Mesenchymal stem cell (in vitro differentiated cells and primary cell): Measurements from ENCODE around the gene UAP1L1.

Experiments used
- DNase-seq: peaks from one replicate; pipeline ENCODE4 v3.0.0-alpha.2; 2013
- H2AFZ ChIP-seq: one replicate; pipeline ENCODE4 v1.6.1; 2013; ENCODE audit warnings: low read depth, mild to moderate bottlenecking, control low read depth, inconsistent platforms, low read length, moderate library complexity
- H2AK5ac ChIP-seq: 2 replicates; pipeline ENCODE4 v1.6.1; 2013; ENCODE audit warnings: low read length, moderate library complexity, mild to moderate bottlenecking, inconsistent platforms; ENCODE audit not compliant: severe bottlenecking
- H2BK120ac ChIP-seq: one replicate; pipeline ENCODE4 v1.6.1; 2013; ENCODE audit warnings: low read depth, mild to moderate bottlenecking, inconsistent platforms, low read length, moderate library complexity
- H2BK12ac ChIP-seq, 2 experiments: one replicate each; pipeline ENCODE4 v1.6.1; 2013; ENCODE audit warnings: inconsistent platforms in 2 of 2, low read length in 2 of 2, mild to moderate bottlenecking in 2 of 2, moderate library complexity in 2 of 2, control low read depth in 1 of 2
- H2BK15ac ChIP-seq: one replicate; pipeline ENCODE4 v1.6.1; 2013; ENCODE audit warnings: mild to moderate bottlenecking, low read depth, inconsistent platforms; ENCODE audit not compliant: poor library complexity, severe bottlenecking
- H2BK5ac ChIP-seq: 2 replicates; pipeline ENCODE4 v1.6.1; 2013; ENCODE audit warnings: low read depth, mild to moderate bottlenecking, low read length, control low read depth, inconsistent platforms; ENCODE audit not compliant: poor library complexity, severe bottlenecking
- H3K14ac ChIP-seq, 2 experiments: one replicate each; pipeline ENCODE4 v1.6.1; 2013; ENCODE audit warnings: inconsistent platforms in 2 of 2, low read length in 2 of 2, control low read depth in 1 of 2, mild to moderate bottlenecking in 1 of 2, moderate library complexity in 1 of 2
- H3K18ac ChIP-seq, 2 experiments: one replicate each; pipeline ENCODE4 v1.6.1; 2013; ENCODE audit warnings: inconsistent platforms in 2 of 2, low read length in 2 of 2, control low read depth in 1 of 2, low read depth in 1 of 2, mild to moderate bottlenecking in 1 of 2
- H3K23ac ChIP-seq, 2 experiments: one replicate each; pipeline ENCODE4 v1.6.1; 2013; ENCODE audit warnings: inconsistent platforms in 2 of 2, low read length in 2 of 2, mild to moderate bottlenecking in 2 of 2, moderate library complexity in 2 of 2, control low read depth in 1 of 2
- H3K27ac ChIP-seq: 2 replicates; pipeline ENCODE4 v1.5.1; 2013; ENCODE audit warnings: mild to moderate bottlenecking, moderate library complexity, low read length, control low read depth, inconsistent platforms; ENCODE audit not compliant: poor library complexity, severe bottlenecking
- H3K27me3 ChIP-seq, 2 experiments: 2 replicates each; pipeline versions ENCODE4 v1.6.1 to v1.7.0; 2013; ENCODE audit warnings: low read length in 2 of 2, mild to moderate bottlenecking in 2 of 2, moderate library complexity in 2 of 2, control low read depth in 1 of 2, inconsistent platforms in 1 of 2; ENCODE audit not compliant: control insufficient read depth in 1 of 2, insufficient read depth in 1 of 2
- H3K36me3 ChIP-seq, 2 experiments: 2 replicates each; pipeline versions ENCODE4 v1.6.1 to v1.7.0; 2013; ENCODE audit warnings: low read length in 2 of 2, control low read depth in 1 of 2, inconsistent platforms in 1 of 2, low read depth in 1 of 2, mild to moderate bottlenecking in 1 of 2; ENCODE audit not compliant: insufficient read depth in 2 of 2, control insufficient read depth in 1 of 2
- H3K4ac ChIP-seq, 2 experiments: one replicate each; pipeline ENCODE4 v1.6.1; 2013; ENCODE audit warnings: inconsistent platforms in 2 of 2, low read length in 2 of 2, mild to moderate bottlenecking in 2 of 2, moderate library complexity in 2 of 2, control low read depth in 1 of 2, low read depth in 1 of 2
- H3K4me1 ChIP-seq: 2 replicates; pipeline ENCODE4 v1.6.1; 2013; ENCODE audit warnings: low read depth, low read length, control low read depth; ENCODE audit not compliant: control insufficient read depth, insufficient read depth
- H3K4me2 ChIP-seq: 2 replicates; pipeline ENCODE4 v1.6.1; 2013; ENCODE audit warnings: low read length, mild to moderate bottlenecking, inconsistent platforms; ENCODE audit not compliant: poor library complexity, severe bottlenecking
- H3K4me3 ChIP-seq, 2 experiments: 2 replicates each; pipeline versions ENCODE4 v1.5.1 to v1.7.0; 2013; ENCODE audit warnings: low read length in 2 of 2, mild to moderate bottlenecking in 2 of 2, control low read depth in 1 of 2, low read depth in 1 of 2; ENCODE audit not compliant: insufficient read depth in 1 of 2
- H3K79me1 ChIP-seq: replicated peaks from 2 replicates; pipeline ENCODE4 v1.6.1; 2013; ENCODE audit warnings: mild to moderate bottlenecking, control low read depth, low read length, inconsistent platforms; ENCODE audit not compliant: poor library complexity, severe bottlenecking
- H3K9ac ChIP-seq: 2 replicates; pipeline ENCODE4 v1.7.0; 2013; ENCODE audit warnings: mild to moderate bottlenecking, low read length, moderate library complexity
- H3K9me3 ChIP-seq: 2 replicates; pipeline ENCODE4 v1.7.0; 2013; ENCODE audit warnings: mild to moderate bottlenecking, low read length; ENCODE audit not compliant: control insufficient read depth
- H4K8ac ChIP-seq: one replicate; pipeline ENCODE4 v1.6.1; 2013; ENCODE audit warnings: inconsistent platforms, mild to moderate bottlenecking, low read length, moderate library complexity
- H4K91ac ChIP-seq: one replicate; pipeline ENCODE4 v1.6.1; 2013; ENCODE audit warnings: mild to moderate bottlenecking, low read length, inconsistent platforms
- WGBS: methylation state at CpG from one replicate; pipeline ENCODE4 v1.1.7; 2013; ENCODE audit warnings: mixed read lengths; 5-methylcytosine and 5-hydroxymethylcytosine counted together

Gene UAP1L1

GRCh38 chr9:137035937-137036336 is 41.4 kb upstream of the UAP1L1 start:
- WGBS, result 85% methylated on average over 8 of the region's 8 CpGs

GRCh38 chr9:137037035-137037434 is 40.3 kb upstream of the UAP1L1 start:
- no peak overlapping the region for H3K18ac ChIP-seq
- no peak overlapping the region for H2BK12ac ChIP-seq
- no peak overlapping the region for H3K14ac ChIP-seq
- no peak overlapping the region for H4K91ac ChIP-seq
- peaks cover 3% of the 10 kb centered on the region for H3K4me1 ChIP-seq
- H3K36me3 ChIP-seq, result peaks cover 20 to 45% of the 10 kb centered on the region in 2 experiments
- H4K8ac ChIP-seq, result no peak overlapping the region
- H2BK120ac ChIP-seq, result no peak overlapping the region
- H3K27me3 ChIP-seq, result peaks cover 0 to 11% of the 10 kb centered on the region in 2 experiments
- no peaks in the 10 kb centered on the region for H3K9me3 ChIP-seq
- H3K4ac ChIP-seq, result no peak overlapping the region
- H2BK15ac ChIP-seq, result no peak overlapping the region
- H3K27ac ChIP-seq, result no peak overlapping the region
- no peak overlapping the region for H2BK5ac ChIP-seq
- DNase-seq, result no peak
- H3K9ac ChIP-seq, result no peak overlapping the region
- WGBS, result 84% methylated on average over 3 of the region's 13 CpGs
- H3K23ac ChIP-seq, result no peak overlapping the region
- no peak overlapping the region for H2AK5ac ChIP-seq
- H3K4me2 ChIP-seq, result no peak overlapping the region
- no peak overlapping the region for H3K4me3 ChIP-seq
- H3K79me1 ChIP-seq, result no peaks in the 10 kb centered on the region
- H2AFZ ChIP-seq, result no peak overlapping the region

More at GRCh38 chr9:137035937-137036336, 41.4 kb upstream of the UAP1L1 start:
- Histone ChIP-seq H3K9me3 (no peaks in the 10 kb centered on the region), H3K18ac (no peak overlapping the region), H4K91ac (no peak overlapping the region), H3K27me3 (peaks cover 0 to 11% of the 10 kb centered on the region in 2 experiments), H3K14ac (no peak overlapping the region), H3K4ac (no peak overlapping the region), H2BK12ac (peak overlapping the region in 1 of 2 experiments; percentile 17), H3K9ac (no peak overlapping the region), H3K36me3 (peaks cover 20 to 36% of the 10 kb centered on the region in 2 experiments), H2BK15ac (peak overlapping the region; percentile 16), H2BK5ac (no peak overlapping the region), H3K27ac (no peak overlapping the region), H2AK5ac (no peak overlapping the region), H2BK120ac (no peak overlapping the region), H3K4me1 (peaks cover 3% of the 10 kb centered on the region), H3K79me1 (no peaks in the 10 kb centered on the region), H2AFZ (no peak overlapping the region), H3K23ac (peak overlapping the region in 1 of 2 experiments; percentile 11), H4K8ac (no peak overlapping the region), H3K4me3 (no peak overlapping the region), H3K4me2 (no peak overlapping the region)
- no peak for DNase-seq

GRCh38 chr9:137037483-137037882 is 39.8 kb upstream of the UAP1L1 start:
- Histone ChIP-seq H2BK12ac (no peak overlapping the region), H3K23ac (no peak overlapping the region), H2BK15ac (no peak overlapping the region), H3K79me1 (no peaks in the 10 kb centered on the region), H2BK5ac (no peak overlapping the region), H3K36me3 (peaks cover 20 to 45% of the 10 kb centered on the region in 2 experiments), H3K27ac (no peak overlapping the region), H2AFZ (no peak overlapping the region), H3K4me3 (no peak overlapping the region), H3K14ac (no peak overlapping the region), H3K4me1 (peaks cover 3% of the 10 kb centered on the region), H2AK5ac (no peak overlapping the region), H3K9me3 (no peaks in the 10 kb centered on the region), H4K8ac (no peak overlapping the region), H3K4ac (no peak overlapping the region), H2BK120ac (no peak overlapping the region), H3K4me2 (no peak overlapping the region), H3K9ac (no peak overlapping the region), H3K18ac (no peak overlapping the region), H3K27me3 (peaks cover 0 to 11% of the 10 kb centered on the region in 2 experiments), H4K91ac (no peak overlapping the region)
- WGBS, result 92% methylated on average over 10 of the region's 10 CpGs
- no peak for DNase-seq

GRCh38 chr9:137038916-137039315 is 38.4 kb upstream of the UAP1L1 start:
- Histone ChIP-seq H3K4me1 (peaks cover 3% of the 10 kb centered on the region), H2AK5ac (no peak overlapping the region), H3K27ac (no peak overlapping the region), H3K23ac (no peak overlapping the region), H2BK5ac (no peak overlapping the region), H3K36me3 (peaks cover 20 to 45% of the 10 kb centered on the region in 2 experiments), H3K4ac (no peak overlapping the region), H3K18ac (no peak overlapping the region), H3K9ac (no peak overlapping the region), H2BK120ac (no peak overlapping the region), H2AFZ (no peak overlapping the region), H4K91ac (no peak overlapping the region), H2BK15ac (no peak overlapping the region), H3K27me3 (peaks cover under 1 to 8% of the 10 kb centered on the region in 2 experiments), H3K4me3 (no peak overlapping the region), H3K9me3 (no peaks in the 10 kb centered on the region), H3K14ac (no peak overlapping the region), H3K79me1 (no peaks in the 10 kb centered on the region), H2BK12ac (no peak overlapping the region), H4K8ac (no peak overlapping the region), H3K4me2 (no peak overlapping the region)
- DNase-seq, result no peak
- 95% methylated on average over 6 of the region's 9 CpGs for WGBS
